Right lobe of liver (tissue), 6 donors: Measurements from ENCODE around the gene SGCA. TPM values are rescaled to one million over a fixed set of nuclear protein-coding genes. Genes with fewer than 3 reads are reported as not detected.

ENCODE experiments used
- ATAC-seq, 4 donors: fragments of 200-7000 bp; cut with Tn5 transposase; one replicate each; pipeline ENCODE4 v1.9.1; 2020; ENCODE audit warnings: mild to moderate bottlenecking in 4 of 4, moderate library complexity in 4 of 4
- DNase-seq, 3 donors: peaks; one replicate each; pipeline ENCODE4 v3.0.0-alpha.2; 2020
- H3K27ac ChIP-seq, 3 donors: fragments of 200-600 bp; one replicate each; pipeline ENCODE4 v1.8.0; 2022
- H3K27me3 ChIP-seq, 2 donors: fragments of 200-600 bp; one replicate each; pipeline ENCODE4 v1.8.0; 2022
- H3K36me3 ChIP-seq, 4 donors: fragments of 200-600 bp; sonication (generic) in 1 of 4; one replicate each; pipeline versions ENCODE4 v1.5.1 to v1.8.0; 2017 to 2022; ENCODE audit warnings: control low read depth in 1 of 4
- H3K4me1 ChIP-seq, 4 donors: fragments of 200-600 bp; sonication (generic) in 1 of 4; one replicate each; pipeline versions ENCODE4 v1.5.1 to v1.8.0; 2017 to 2022; ENCODE audit warnings: control low read depth in 1 of 4
- H3K4me3 ChIP-seq, 3 donors: fragments of 200-600 bp; one replicate each; pipeline ENCODE4 v1.8.0; 2022
- H3K9me3 ChIP-seq, 4 donors: fragments of 200-600 bp; sonication (generic) in 1 of 4; one replicate each; pipeline versions ENCODE4 v1.5.1 to v1.8.0; 2017 to 2022; ENCODE audit warnings: control low read depth in 1 of 4
- CTCF ChIP-seq, 4 donors: fragments of 200-600 bp in 3 of 4; fragments of 450-650 bp in 1 of 4; IDR thresholded peaks; one replicate each; pipeline versions ENCODE4 v1.5.1 to v1.8.0; 2016 to 2022; ENCODE audit warnings: antibody characterized with exemption in 4 of 4, mild to moderate bottlenecking in 2 of 4
- POLR2A ChIP-seq: fragments of 450-650 bp; IDR thresholded peaks from one replicate; pipeline ENCODE4 v1.6.1; 2017; ENCODE audit warnings: antibody characterized with exemption, mild to moderate bottlenecking
- WGBS: methylation state at CpG from one replicate; pipeline ENCODE4 v1.1.6; 2018; ENCODE audit warnings: low coverage, low lambda C conversion rate; ENCODE audit not compliant: insufficient coverage; ENCODE audit errors: missing lambda C conversion rate; 5-methylcytosine and 5-hydroxymethylcytosine counted together
- intact Hi-C, 2 donors: fragments of 100-400 bp; cut with DNase I; formaldehyde crosslinking; loops; one replicate each; pipeline versions ENCODE4 v1.11.2 to v1.14.1; 2022
- total RNA-seq, 6 experiments: library from RNA; depleted of rRNA in 2 of 6; stranded (reverse); fragments of >200 nt in 2 of 6; fragmentation: NEBNext Ultra II Directional in 3 of 6; extraction: Animal tissue kit (Norgen Biotek cat#: 25700) in 3 of 6; gene quantifications; one replicate each; pipeline versions ENCODE4 v1.1.0 to v1.2.4, GENCODE V29; 2016 to 2023
- donor health status: DM: no; HTN: yes; CAD: no.
- donor health status: DM: no; HTN: no; CAD: no.
- donor health status: DM: no; HTN: no; CAD: no.
- donor health status: DM: no; HTN: yes; CAD: no.
- donor health status: DM: no; HTN: yes; CAD: no.

The SGCA gene
- total RNA-seq, 6 experiments from 2014 or later: 0.48 to 2.8 (median 1.6) TPM

GRCh38 chr17:50173335-50173941, 7.6 kb downstream of the SGCA start:
- Histone ChIP-seq H3K27me3 (no peaks in the 10 kb centered on the region), H3K9me3 (no peaks in the 10 kb centered on the region), H3K4me3 (no peak overlapping the region), H3K4me1 (peaks cover 0 to 11% (median 0%) of the 10 kb centered on the region in 4 donors), H3K27ac (peak overlapping the region in 1 of 3 donors; percentile 37), H3K36me3 (no peaks in the 10 kb centered on the region)
- DNase-seq (no peak), ATAC-seq (no peak)
- TF ChIP-seq CTCF (IDR thresholded peaks at IDR 0.05) (no peak), POLR2A (no peak)
- intact Hi-C loops: no loop called here
- 65% methylated on average over 4 of the region's 10 CpGs for WGBS

- DNase-seq: peak in 1 of 3 donors; percentile 5
- TF ChIP-seq CTCF (IDR thresholded peaks at IDR 0.05) (no peak), POLR2A (no peak)
These were observed 8.6 kb downstream of the SGCA start for GRCh38 chr17:50174444-50174843.

GRCh38 chr17:50175035-50175807, 9.4 kb downstream of the SGCA start:
- Histone ChIP-seq H3K36me3 (no peaks in the 10 kb centered on the region), H3K4me1 (peaks cover 0 to 11% (median 0%) of the 10 kb centered on the region in 4 donors), H3K9me3 (no peaks in the 10 kb centered on the region), H3K4me3 (no peak overlapping the region), H3K27me3 (no peaks in the 10 kb centered on the region), H3K27ac (no peak overlapping the region)
- TF ChIP-seq CTCF (IDR thresholded peaks at IDR 0.05) (no peak), POLR2A (no peak)
- intact Hi-C loops: no loop called here
- ATAC-seq (no peak), DNase-seq (peak in 1 of 3 donors; percentile 21)
- WGBS: 93% methylated on average over 2 of the region's 16 CpGs

More at GRCh38 chr17:50174444-50174843, 8.6 kb downstream of the SGCA start:
- H3K27me3 ChIP-seq: no peaks in the 10 kb centered on the region
- H3K27ac ChIP-seq: no peak overlapping the region
- intact Hi-C loops: no loop called here
- peaks cover 0 to 11% (median 0%) of the 10 kb centered on the region in 4 donors for H3K4me1 ChIP-seq
- H3K9me3 ChIP-seq: no peaks in the 10 kb centered on the region
- ATAC-seq: no peak
- H3K36me3 ChIP-seq: no peaks in the 10 kb centered on the region
- H3K4me3 ChIP-seq: no peak overlapping the region
- WGBS: 56% methylated on average over 3 of the region's 6 CpGs

GRCh38 chr17:50176559-50177357, 11.0 kb downstream of the SGCA start:
- no peaks in the 10 kb centered on the region for H3K36me3 ChIP-seq
- ATAC-seq: no peak
- H3K4me3 ChIP-seq: no peak overlapping the region
- WGBS: 90% methylated on average over 11 of the region's 20 CpGs
- no peak for TF ChIP-seq CTCF (IDR thresholded peaks at IDR 0.05)
- TF ChIP-seq POLR2A: no peak
- H3K4me1 ChIP-seq: peaks cover 0 to 11% (median 0%) of the 10 kb centered on the region in 4 donors
- intact Hi-C loops: no loop called here
- DNase-seq: peak in 1 of 3 donors; percentile 14
- H3K9me3 ChIP-seq: no peaks in the 10 kb centered on the region
- no peak overlapping the region for H3K27ac ChIP-seq
- H3K27me3 ChIP-seq: no peaks in the 10 kb centered on the region
